Stimulated activated naive B cell treated with anti-CD40 and anti-IgM and Interleukin-4, amounts not matched to agents 10 μg/mL and 1 μg/mL and 100 μg/mL, for 72 hours (primary cell): ENCODE data around the gene AMACR.

ENCODE experiments used
- ATAC-seq, 2 donors: fragments of 150-1000 bp; cut with Tn5 transposase; replicated peaks; 2 replicates each; pipeline ENCODE4 v1.10.0; 2021; ENCODE audit warnings: moderate library complexity in 1 of 2
- DNase-seq: peaks from one replicate; pipeline ENCODE4 v3.0.0; 2021
- H3K27ac Mint-ChIP-seq: one replicate; pipeline ENCODE4 v1.8.0; 2022; ENCODE audit warnings: mild to moderate bottlenecking, mixed read lengths
- H3K27me3 Mint-ChIP-seq, 2 donors: one replicate each; pipeline ENCODE4 v1.8.0; 2022; ENCODE audit warnings: mixed read lengths in 2 of 2
- H3K36me3 Mint-ChIP-seq, 2 donors: one replicate each; pipeline ENCODE4 v1.8.0; 2022; ENCODE audit warnings: mixed read lengths in 2 of 2, mild to moderate bottlenecking in 1 of 2
- H3K4me1 Mint-ChIP-seq, 2 donors: one replicate each; pipeline ENCODE4 v1.8.0; 2022; ENCODE audit warnings: mixed read lengths in 2 of 2, mild to moderate bottlenecking in 1 of 2
- H3K4me3 Mint-ChIP-seq, 2 donors: one replicate each; pipeline ENCODE4 v1.8.0; 2022; ENCODE audit warnings: mild to moderate bottlenecking in 2 of 2, mixed read lengths in 2 of 2, moderate library complexity in 1 of 2
- H3K9me3 Mint-ChIP-seq, 2 donors: one replicate each; pipeline ENCODE4 v1.8.0; 2022; ENCODE audit warnings: mixed read lengths in 2 of 2, mild to moderate bottlenecking in 1 of 2

Gene AMACR

DNA sequence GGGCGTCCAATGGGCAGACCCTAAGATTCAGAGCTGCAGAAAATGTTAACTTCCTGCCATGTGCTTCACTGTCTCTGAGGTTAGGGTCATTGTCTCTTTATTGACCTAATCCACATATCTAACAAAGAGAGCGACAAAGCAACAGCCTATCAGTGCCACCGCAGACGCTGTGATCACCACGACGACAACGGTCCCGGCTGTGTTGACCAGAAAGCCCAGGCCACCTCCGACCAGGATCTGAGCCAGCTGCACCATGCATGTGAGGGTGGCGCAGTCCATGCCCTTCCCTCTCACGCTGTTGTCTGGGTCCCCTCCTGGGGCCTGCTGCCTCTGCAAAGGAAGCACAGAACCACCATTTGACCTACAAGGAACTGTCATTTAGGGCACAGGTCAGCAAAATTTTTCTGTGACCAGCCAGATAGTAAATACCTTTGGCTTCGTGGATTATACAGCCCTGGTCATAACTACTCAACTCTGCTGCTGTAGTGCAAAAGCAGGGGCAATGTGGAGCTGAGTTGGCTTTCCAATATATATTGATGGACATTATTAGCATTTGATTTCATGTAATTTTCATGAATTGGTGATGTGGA is 63.2 kb downstream of the AMACR start:
- Mint-ChIP-seq H3K36me3 (no peaks in the 10 kb centered on the region), H3K27ac (no peak overlapping the region), H3K4me3 (no peak overlapping the region), H3K4me1 (no peaks in the 10 kb centered on the region), H3K9me3 (peaks cover 0 to 2% of the 10 kb centered on the region in 2 donors), H3K27me3 (peaks cover 25 to 30% of the 10 kb centered on the region in 2 donors)
- DNase-seq (no peak), ATAC-seq (no peak)

GRCh38 chr5:33941090-33941489 is 66.8 kb downstream of the AMACR start:
- Mint-ChIP-seq H3K4me1 (peaks cover 1 to 3% of the 10 kb centered on the region in 2 donors), H3K27ac (no peak overlapping the region), H3K27me3 (peaks cover 55 to 58% of the 10 kb centered on the region in 2 donors), H3K4me3 (no peak overlapping the region), H3K9me3 (no peaks in the 10 kb centered on the region), H3K36me3 (no peaks in the 10 kb centered on the region)
- DNase-seq (no peak), ATAC-seq (no peak)

GRCh38 chr5:33939556-33940262 is 68.1 kb downstream of the AMACR start:
- no peak for ATAC-seq
- Mint-ChIP-seq H3K4me3 (no peak overlapping the region), H3K4me1 (peaks cover 4 to 5% of the 10 kb centered on the region in 2 donors), H3K36me3 (no peaks in the 10 kb centered on the region), H3K9me3 (no peaks in the 10 kb centered on the region), H3K27me3 (peaks cover 63 to 72% of the 10 kb centered on the region in 2 donors), H3K27ac (no peak overlapping the region)
- DNase-seq = no peak

- Mint-ChIP-seq H3K4me1 (peaks cover 6 to 14% of the 10 kb centered on the region in 2 donors), H3K36me3 (no peaks in the 10 kb centered on the region), H3K27me3 (peaks cover 63 to 76% of the 10 kb centered on the region in 2 donors), H3K27ac (no peak overlapping the region), H3K9me3 (no peaks in the 10 kb centered on the region), H3K4me3 (no peak overlapping the region)
- DNase-seq = no peak
- ATAC-seq = no peak
These were observed 69.0 kb downstream of the AMACR start for GRCh38 chr5:33938881-33939280.

DNA sequence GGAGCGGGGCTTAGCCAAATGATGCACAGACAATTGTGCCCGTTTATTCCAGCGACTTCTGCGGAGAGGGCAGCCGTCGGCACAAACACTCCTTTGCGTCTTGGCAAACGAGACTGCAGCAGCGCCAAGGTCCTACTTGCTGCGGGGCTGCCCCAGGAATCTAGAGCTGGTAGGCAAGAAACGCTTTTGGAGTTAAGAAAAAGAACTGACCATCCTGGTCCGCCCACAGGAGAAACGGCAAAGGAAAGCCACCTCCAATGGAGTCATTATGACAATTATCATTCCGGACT is 69.4 kb downstream of the AMACR start:
- Mint-ChIP-seq H3K27me3 (peaks cover 62 to 76% of the 10 kb centered on the region in 2 donors), H3K4me3 (no peak overlapping the region), H3K9me3 (no peaks in the 10 kb centered on the region), H3K36me3 (no peaks in the 10 kb centered on the region), H3K27ac (no peak overlapping the region), H3K4me1 (peaks cover 9 to 17% of the 10 kb centered on the region in 2 donors)
- DNase-seq = no peak
- ATAC-seq = no peak

DNA sequence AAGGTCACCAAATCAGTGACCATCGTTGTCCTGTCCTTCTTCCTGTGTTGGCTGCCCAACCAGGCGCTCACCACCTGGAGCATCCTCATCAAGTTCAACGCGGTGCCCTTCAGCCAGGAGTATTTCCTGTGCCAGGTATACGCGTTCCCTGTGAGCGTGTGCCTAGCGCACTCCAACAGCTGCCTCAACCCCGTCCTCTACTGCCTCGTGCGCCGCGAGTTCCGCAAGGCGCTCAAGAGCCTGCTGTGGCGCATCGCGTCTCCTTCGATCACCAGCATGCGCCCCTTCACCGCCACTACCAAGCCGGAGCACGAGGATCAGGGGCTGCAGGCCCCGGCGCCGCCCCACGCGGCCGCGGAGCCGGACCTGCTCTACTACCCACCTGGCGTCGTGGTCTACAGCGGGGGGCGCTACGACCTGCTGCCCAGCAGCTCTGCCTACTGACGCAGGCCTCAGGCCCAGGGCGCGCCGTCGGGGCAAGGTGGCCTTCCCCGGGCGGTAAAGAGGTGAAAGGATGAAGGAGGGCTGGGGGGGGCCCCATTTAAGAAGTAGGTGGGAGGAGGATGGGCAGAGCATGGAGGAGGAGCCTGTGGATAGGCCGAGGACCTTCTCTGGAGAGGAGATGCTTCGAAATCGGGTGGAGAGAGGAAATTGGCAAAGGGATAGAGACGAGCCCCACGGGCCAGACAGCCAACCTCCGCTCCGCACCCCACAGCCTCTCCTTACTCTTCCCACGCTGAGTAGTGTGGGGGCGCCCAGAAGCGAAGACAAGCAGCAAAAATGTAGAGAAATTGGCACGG is 69.9 kb downstream of the AMACR start:
- H3K4me1 Mint-ChIP-seq = peaks cover 9 to 17% of the 10 kb centered on the region in 2 donors
- no peak overlapping the region for H3K27ac Mint-ChIP-seq
- ATAC-seq = no peak
- no peak overlapping the region for H3K4me3 Mint-ChIP-seq
- H3K9me3 Mint-ChIP-seq = no peaks in the 10 kb centered on the region
- no peak for DNase-seq
- H3K36me3 Mint-ChIP-seq = no peaks in the 10 kb centered on the region
- H3K27me3 Mint-ChIP-seq = peaks cover 59 to 76% of the 10 kb centered on the region in 2 donors

DNA sequence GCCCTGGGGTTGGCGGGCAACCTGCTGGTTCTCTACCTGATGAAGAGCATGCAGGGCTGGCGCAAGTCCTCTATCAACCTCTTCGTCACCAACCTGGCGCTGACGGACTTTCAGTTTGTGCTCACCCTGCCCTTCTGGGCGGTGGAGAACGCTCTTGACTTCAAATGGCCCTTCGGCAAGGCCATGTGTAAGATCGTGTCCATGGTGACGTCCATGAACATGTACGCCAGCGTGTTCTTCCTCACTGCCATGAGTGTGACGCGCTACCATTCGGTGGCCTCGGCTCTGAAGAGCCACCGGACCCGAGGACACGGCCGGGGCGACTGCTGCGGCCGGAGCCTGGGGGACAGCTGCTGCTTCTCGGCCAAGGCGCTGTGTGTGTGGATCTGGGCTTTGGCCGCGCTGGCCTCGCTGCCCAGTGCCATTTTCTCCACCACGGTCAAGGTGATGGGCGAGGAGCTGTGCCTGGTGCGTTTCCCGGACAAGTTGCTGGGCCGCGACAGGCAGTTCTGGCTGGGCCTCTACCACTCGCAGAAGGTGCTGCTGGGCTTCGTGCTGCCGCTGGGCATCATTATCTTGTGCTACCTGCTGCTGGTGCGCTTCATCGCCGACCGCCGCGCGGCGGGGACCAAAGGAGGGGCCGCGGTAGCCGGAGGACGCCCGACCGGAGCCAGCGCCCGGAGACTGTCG is 70.7 kb downstream of the AMACR start:
- Mint-ChIP-seq H3K36me3 (no peaks in the 10 kb centered on the region), H3K27ac (no peak overlapping the region), H3K4me1 (peaks cover 9 to 17% of the 10 kb centered on the region in 2 donors), H3K9me3 (no peaks in the 10 kb centered on the region), H3K4me3 (no peak overlapping the region), H3K27me3 (peaks cover 57 to 72% of the 10 kb centered on the region in 2 donors)
- ATAC-seq (no peak), DNase-seq (no peak)

DNA sequence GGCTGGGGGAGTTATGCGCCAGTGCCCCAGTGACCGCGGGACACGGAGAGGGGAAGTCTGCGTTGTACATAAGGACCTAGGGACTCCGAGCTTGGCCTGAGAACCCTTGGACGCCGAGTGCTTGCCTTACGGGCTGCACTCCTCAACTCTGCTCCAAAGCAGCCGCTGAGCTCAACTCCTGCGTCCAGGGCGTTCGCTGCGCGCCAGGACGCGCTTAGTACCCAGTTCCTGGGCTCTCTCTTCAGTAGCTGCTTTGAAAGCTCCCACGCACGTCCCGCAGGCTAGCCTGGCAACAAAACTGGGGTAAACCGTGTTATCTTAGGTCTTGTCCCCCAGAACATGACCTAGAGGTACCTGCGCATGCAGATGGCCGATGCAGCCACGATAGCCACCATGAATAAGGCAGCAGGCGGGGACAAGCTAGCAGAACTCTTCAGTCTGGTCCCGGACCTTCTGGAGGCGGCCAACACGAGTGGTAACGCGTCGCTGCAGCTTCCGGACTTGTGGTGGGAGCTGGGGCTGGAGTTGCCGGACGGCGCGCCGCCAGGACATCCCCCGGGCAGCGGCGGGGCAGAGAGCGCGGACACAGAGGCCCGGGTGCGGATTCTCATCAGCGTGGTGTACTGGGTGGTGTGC is 71.4 kb downstream of the AMACR start, which contains the start of gene RXFP3:
Gene RXFP3, plus strand, starts transcription at position 6 of the 636 bp plus-strand sequence. Its CDS starts 355 bp downstream, at position 361.
- Mint-ChIP-seq H3K9me3 (no peaks in the 10 kb centered on the region), H3K27ac (no peak within 1 kb of the TSS), H3K36me3 (no peaks in the 10 kb centered on the region), H3K4me1 (peaks cover 9 to 17% of the 10 kb centered on the region in 2 donors), H3K4me3 (peak within 1 kb of the TSS in 1 of 2 donors; percentile 29), H3K27me3 (peaks cover 57 to 72% of the 10 kb centered on the region in 2 donors)
- ATAC-seq (no peak), DNase-seq (no peak)
